ENCODE data around the gene UNKL. TPM values are rescaled to one million over a fixed set of nuclear protein-coding genes. Genes with fewer than 3 reads are reported as not detected.

The UNKL gene
- total RNA-seq, result 10 to 100 TPM; 19.6 to 24.9 TPM

GRCh38 chr16:1414532-1415260 is at the start of gene UNKL:
Gene UNKL, minus strand, starts transcription at chr16:1414704. Its CDS starts 13 bp downstream, at chr16:1414691.
- Mint-ChIP-seq H3K4me3 (peak within 1 kb of the TSS; percentile 81), H3K9me3 (ENCODE audit: insufficient read depth) (no peaks in the 10 kb centered on the region), H3K4me1 (ENCODE audit: low read depth) (peaks cover 28% of the 10 kb centered on the region), H3K27ac (peak within 1 kb of the TSS; percentile 92), H3K36me3 (ENCODE audit: low read depth) (peaks cover 12% of the 10 kb centered on the region), H3K27me3 (ENCODE audit: low read depth) (no peaks in the 10 kb centered on the region)
- CTCF ChIA-PET, result no interaction called here
- ATAC-seq, result peak; percentile 70
- peak; percentile 88 for DNase-seq
- POLR2A ChIA-PET, result interaction anchor here (0.6 to 1.2 kb wide), 2 partner anchors 18 to 103 kb away, joined by 4 to 5 read pairs; no protein-coding TSS in a partner anchor

- H3K27me3 Mint-ChIP-seq (ENCODE audit: low read depth), result no peaks in the 10 kb centered on the region
- H3K4me1 Mint-ChIP-seq (ENCODE audit: low read depth), result peaks cover 4% of the 10 kb centered on the region
- no peak overlapping the region for H3K4me3 Mint-ChIP-seq
- no peaks in the 10 kb centered on the region for H3K36me3 Mint-ChIP-seq (ENCODE audit: low read depth)
- CTCF ChIA-PET, result no interaction called here
- no peak for ATAC-seq
- DNase-seq, result no peak
- no peaks in the 10 kb centered on the region for H3K9me3 Mint-ChIP-seq (ENCODE audit: insufficient read depth)
- H3K27ac Mint-ChIP-seq, result no peak overlapping the region
- POLR2A ChIA-PET, result no interaction called here
Observed at GRCh38 chr16:1461146-1461545, 46.6 kb upstream of the UNKL start.

GRCh38 chr16:1460602-1461138 is 46.2 kb upstream of the UNKL start:
- Mint-ChIP-seq H3K27me3 (ENCODE audit: low read depth) (no peaks in the 10 kb centered on the region), H3K4me3 (no peak overlapping the region), H3K36me3 (ENCODE audit: low read depth) (no peaks in the 10 kb centered on the region), H3K4me1 (ENCODE audit: low read depth) (peaks cover 4% of the 10 kb centered on the region), H3K27ac (no peak overlapping the region), H3K9me3 (ENCODE audit: insufficient read depth) (no peaks in the 10 kb centered on the region)
- no peak for ATAC-seq
- ChIA-PET POLR2A (no interaction called here), CTCF (no interaction called here)
- no peak for DNase-seq

GRCh38 chr16:1459967-1460366 is 45.5 kb upstream of the UNKL start:
- ChIA-PET CTCF (interaction anchor here (0.5 to 0.6 kb wide), 2 partner anchors 80 to 470 kb away, joined by 3 read pairs; no protein-coding TSS in a partner anchor), POLR2A (no interaction called here)
- H3K4me1 Mint-ChIP-seq (ENCODE audit: low read depth), result peaks cover 4% of the 10 kb centered on the region
- DNase-seq (no peak), ATAC-seq (no peak)
- H3K4me3 Mint-ChIP-seq, result no peak overlapping the region
- H3K27ac Mint-ChIP-seq, result no peak overlapping the region
- no peaks in the 10 kb centered on the region for H3K36me3 Mint-ChIP-seq (ENCODE audit: low read depth)
- H3K9me3 Mint-ChIP-seq (ENCODE audit: insufficient read depth), result no peaks in the 10 kb centered on the region
- H3K27me3 Mint-ChIP-seq (ENCODE audit: low read depth), result no peaks in the 10 kb centered on the region

GRCh38 chr16:1458977-1459341 is 44.5 kb upstream of the UNKL start:
- ATAC-seq (no peak), DNase-seq (no peak)
- no peaks in the 10 kb centered on the region for H3K9me3 Mint-ChIP-seq (ENCODE audit: insufficient read depth)
- no peak overlapping the region for H3K27ac Mint-ChIP-seq
- peaks cover 4% of the 10 kb centered on the region for H3K4me1 Mint-ChIP-seq (ENCODE audit: low read depth)
- ChIA-PET POLR2A (no interaction called here), CTCF (no interaction called here)
- no peaks in the 10 kb centered on the region for H3K36me3 Mint-ChIP-seq (ENCODE audit: low read depth)
- H3K4me3 Mint-ChIP-seq, result no peak overlapping the region
- no peaks in the 10 kb centered on the region for H3K27me3 Mint-ChIP-seq (ENCODE audit: low read depth)

GRCh38 chr16:1458336-1458976 is 44.0 kb upstream of the UNKL start:
- POLR2A ChIA-PET, result no interaction called here
- no peak overlapping the region for H3K27ac Mint-ChIP-seq
- no peaks in the 10 kb centered on the region for H3K9me3 Mint-ChIP-seq (ENCODE audit: insufficient read depth)
- H3K4me3 Mint-ChIP-seq, result no peak overlapping the region
- DNase-seq (no peak), ATAC-seq (no peak)
- no peaks in the 10 kb centered on the region for H3K27me3 Mint-ChIP-seq (ENCODE audit: low read depth)
- H3K36me3 Mint-ChIP-seq (ENCODE audit: low read depth), result no peaks in the 10 kb centered on the region
- CTCF ChIA-PET, result no interaction called here
- peaks cover 4% of the 10 kb centered on the region for H3K4me1 Mint-ChIP-seq (ENCODE audit: low read depth)

GRCh38 chr16:1457489-1458245 is 43.2 kb upstream of the UNKL start:
- H3K27ac Mint-ChIP-seq, result no peak overlapping the region
- ATAC-seq, result no peak
- no peak overlapping the region for H3K4me3 Mint-ChIP-seq
- ChIA-PET POLR2A (no interaction called here), CTCF (no interaction called here)
- H3K27me3 Mint-ChIP-seq (ENCODE audit: low read depth), result no peaks in the 10 kb centered on the region
- H3K4me1 Mint-ChIP-seq (ENCODE audit: low read depth), result peaks cover 4% of the 10 kb centered on the region
- H3K36me3 Mint-ChIP-seq (ENCODE audit: low read depth), result peaks cover 2% of the 10 kb centered on the region
- no peaks in the 10 kb centered on the region for H3K9me3 Mint-ChIP-seq (ENCODE audit: insufficient read depth)
- no peak for DNase-seq

GRCh38 chr16:1456951-1457350 is 42.4 kb upstream of the UNKL start:
- H3K36me3 Mint-ChIP-seq (ENCODE audit: low read depth), result peaks cover 2% of the 10 kb centered on the region
- H3K9me3 Mint-ChIP-seq (ENCODE audit: insufficient read depth), result no peaks in the 10 kb centered on the region
- H3K27ac Mint-ChIP-seq, result no peak overlapping the region
- H3K27me3 Mint-ChIP-seq (ENCODE audit: low read depth), result no peaks in the 10 kb centered on the region
- CTCF ChIA-PET, result no interaction called here
- DNase-seq (no peak), ATAC-seq (no peak)
- no peak overlapping the region for H3K4me3 Mint-ChIP-seq
- POLR2A ChIA-PET, result no interaction called here
- H3K4me1 Mint-ChIP-seq (ENCODE audit: low read depth), result peaks cover 4% of the 10 kb centered on the region

GRCh38 chr16:1455190-1456171 is 41.0 kb upstream of the UNKL start:
- ATAC-seq (no peak), DNase-seq (no peak)
- no peaks in the 10 kb centered on the region for H3K27me3 Mint-ChIP-seq (ENCODE audit: low read depth)
- H3K36me3 Mint-ChIP-seq (ENCODE audit: low read depth), result peaks cover 4% of the 10 kb centered on the region
- no peak overlapping the region for H3K4me3 Mint-ChIP-seq
- peaks cover 4% of the 10 kb centered on the region for H3K4me1 Mint-ChIP-seq (ENCODE audit: low read depth)
- POLR2A ChIA-PET, result no interaction called here
- no peak overlapping the region for H3K27ac Mint-ChIP-seq
- CTCF ChIA-PET, result no interaction called here
- no peaks in the 10 kb centered on the region for H3K9me3 Mint-ChIP-seq (ENCODE audit: insufficient read depth)

- ATAC-seq (no peak), DNase-seq (no peak)
- Mint-ChIP-seq H3K9me3 (ENCODE audit: insufficient read depth) (no peaks in the 10 kb centered on the region), H3K27me3 (ENCODE audit: low read depth) (no peaks in the 10 kb centered on the region), H3K4me3 (no peak overlapping the region), H3K4me1 (ENCODE audit: low read depth) (peaks cover 4% of the 10 kb centered on the region), H3K27ac (no peak overlapping the region), H3K36me3 (ENCODE audit: low read depth) (peaks cover 4% of the 10 kb centered on the region)
- ChIA-PET POLR2A (no interaction called here), CTCF (no interaction called here)
Observed at GRCh38 chr16:1454561-1454960, 40.1 kb upstream of the UNKL start.

GRCh38 chr16:1453316-1453715 is 38.8 kb upstream of the UNKL start:
- CTCF ChIA-PET, result no interaction called here
- DNase-seq, result no peak
- H3K4me3 Mint-ChIP-seq, result no peak overlapping the region
- H3K4me1 Mint-ChIP-seq (ENCODE audit: low read depth), result no peaks in the 10 kb centered on the region
- H3K36me3 Mint-ChIP-seq (ENCODE audit: low read depth), result peaks cover 4% of the 10 kb centered on the region
- ATAC-seq, result no peak
- H3K27ac Mint-ChIP-seq, result no peak overlapping the region
- no peaks in the 10 kb centered on the region for H3K27me3 Mint-ChIP-seq (ENCODE audit: low read depth)
- H3K9me3 Mint-ChIP-seq (ENCODE audit: insufficient read depth), result no peaks in the 10 kb centered on the region
- POLR2A ChIA-PET, result no interaction called here
